ENCODE results near the gene MRPS18C. TPM values are rescaled to one million over a fixed set of nuclear protein-coding genes. Genes with fewer than 3 reads are reported as not detected.
"Not testable (repeated sequence)": the region's sequence is repeated elsewhere in the genome, so short reads cannot be mapped to it uniquely, and the experiment has no call there.

Gene MRPS18C
- total RNA-seq, 4 donors from 2014 or later: 15.7 to 30.3 (median 22.3) TPM

DNA sequence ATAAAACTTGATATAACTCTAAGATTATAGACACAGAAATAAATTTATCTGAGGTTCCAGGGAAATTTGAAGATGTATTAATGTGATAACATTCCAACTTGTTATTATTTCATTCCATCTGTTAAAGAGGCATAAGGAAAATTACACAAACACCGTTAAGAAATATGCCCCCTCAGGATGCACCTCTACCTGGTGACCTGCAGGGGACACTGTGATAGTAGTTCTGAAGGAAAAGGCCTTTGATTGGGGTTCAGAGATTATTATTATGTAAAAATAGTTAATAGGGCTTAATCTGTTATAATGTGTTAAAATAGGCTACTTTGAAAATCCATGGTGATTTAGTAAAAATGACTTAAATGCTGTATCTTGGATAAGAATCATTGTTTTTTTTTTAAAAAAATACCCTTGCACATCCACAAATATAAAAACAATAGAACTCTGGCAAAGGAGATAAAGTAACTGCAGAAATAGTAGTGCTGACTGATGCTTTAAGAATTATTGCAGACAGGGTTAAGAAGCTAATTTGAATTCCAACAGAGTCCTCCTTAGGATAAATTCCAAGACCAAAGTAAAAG is 35.1 kb downstream of the MRPS18C start:
- Histone ChIP-seq H3K27ac (replicated peaks in 1 of 4) (no peak overlapping the region), H3K36me3 (no peaks in the 10 kb centered on the region), H3K4me1 (peaks cover 0 to under 1% (median under 1%) of the 10 kb centered on the region in 4 donors), H3K4me3 (no peak overlapping the region), H3K9me3 (no peaks in the 10 kb centered on the region), H3K27me3 (no peaks in the 10 kb centered on the region)
- TF ChIP-seq EP300 (IDR thresholded peaks at IDR 0.05) (no peak), POLR2AphosphoS5 (IDR thresholded peaks at IDR 0.05) (no peak)
- TF ChIP-seq, protein P1, sequence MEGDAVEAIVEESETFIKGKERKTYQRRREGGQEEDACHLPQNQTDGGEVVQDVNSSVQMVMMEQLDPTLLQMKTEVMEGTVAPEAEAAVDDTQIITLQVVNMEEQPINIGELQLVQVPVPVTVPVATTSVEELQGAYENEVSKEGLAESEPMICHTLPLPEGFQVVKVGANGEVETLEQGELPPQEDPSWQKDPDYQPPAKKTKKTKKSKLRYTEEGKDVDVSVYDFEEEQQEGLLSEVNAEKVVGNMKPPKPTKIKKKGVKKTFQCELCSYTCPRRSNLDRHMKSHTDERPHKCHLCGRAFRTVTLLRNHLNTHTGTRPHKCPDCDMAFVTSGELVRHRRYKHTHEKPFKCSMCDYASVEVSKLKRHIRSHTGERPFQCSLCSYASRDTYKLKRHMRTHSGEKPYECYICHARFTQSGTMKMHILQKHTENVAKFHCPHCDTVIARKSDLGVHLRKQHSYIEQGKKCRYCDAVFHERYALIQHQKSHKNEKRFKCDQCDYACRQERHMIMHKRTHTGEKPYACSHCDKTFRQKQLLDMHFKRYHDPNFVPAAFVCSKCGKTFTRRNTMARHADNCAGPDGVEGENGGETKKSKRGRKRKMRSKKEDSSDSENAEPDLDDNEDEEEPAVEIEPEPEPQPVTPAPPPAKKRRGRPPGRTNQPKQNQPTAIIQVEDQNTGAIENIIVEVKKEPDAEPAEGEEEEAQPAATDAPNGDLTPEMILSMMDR (IDR thresholded peaks at IDR 0.05): peak; percentile 46 to 68 (median 56)
- no peak for DNase-seq (ENCODE audit: extremely low spot score)
- WGBS: 7% methylated on average over 1 of the region's 1 CpG
- intact Hi-C loops (cut with DNase I): loop anchor here (5.0 kb wide), 1 partner anchor 46 kb away; the partner anchor contains the start of gene GPAT3

DNA sequence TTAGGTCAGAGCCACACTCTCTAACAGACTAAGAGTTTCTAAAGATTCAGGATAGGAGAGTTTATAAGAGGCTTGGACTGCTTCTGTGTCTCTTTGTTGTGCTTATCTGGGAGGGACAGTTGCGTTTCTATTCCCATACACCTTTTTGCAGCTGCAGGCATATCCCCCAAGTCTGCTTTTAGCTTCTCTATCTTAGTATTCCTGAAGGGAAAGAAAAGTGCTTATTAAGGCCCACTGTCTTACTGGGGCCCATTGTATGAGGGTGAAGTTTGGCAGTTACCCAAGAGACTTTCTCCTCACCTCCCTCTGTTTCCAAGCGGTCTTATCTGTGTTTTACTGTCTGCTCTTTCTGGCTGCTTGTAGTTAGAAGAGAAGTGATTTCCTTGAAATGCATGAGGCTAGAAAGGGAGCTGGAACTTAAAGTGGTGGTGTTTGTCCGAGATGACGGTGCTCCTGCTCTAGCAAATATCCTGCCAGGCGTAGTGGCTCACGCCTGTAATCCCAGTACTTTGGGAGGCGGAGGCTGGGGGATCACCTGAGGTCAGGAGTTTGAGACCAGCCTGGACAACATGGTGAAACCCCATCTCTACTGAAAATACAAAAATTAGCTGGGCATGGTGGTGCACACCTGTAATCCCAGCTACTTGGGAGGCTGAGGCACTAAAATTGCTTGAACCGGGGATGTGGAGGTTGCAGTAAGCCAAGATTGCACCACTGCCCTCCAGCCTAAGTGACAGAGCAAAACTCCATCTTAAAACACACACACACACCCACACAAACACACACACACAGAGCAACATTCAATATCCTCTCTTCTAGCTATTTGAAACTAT is 40.4 kb downstream of the MRPS18C start:
- H3K27ac ChIP-seq (replicated peaks in 1 of 4); H3K36me3 ChIP-seq; H3K4me1 ChIP-seq; H3K9me3 ChIP-seq; intact Hi-C loops (cut with DNase I); H3K27me3 ChIP-seq; H3K4me3 ChIP-seq; DNase-seq (ENCODE audit: extremely low spot score): not testable (repeated sequence)
- WGBS: 82% methylated on average over 8 of the region's 8 CpGs

DNA sequence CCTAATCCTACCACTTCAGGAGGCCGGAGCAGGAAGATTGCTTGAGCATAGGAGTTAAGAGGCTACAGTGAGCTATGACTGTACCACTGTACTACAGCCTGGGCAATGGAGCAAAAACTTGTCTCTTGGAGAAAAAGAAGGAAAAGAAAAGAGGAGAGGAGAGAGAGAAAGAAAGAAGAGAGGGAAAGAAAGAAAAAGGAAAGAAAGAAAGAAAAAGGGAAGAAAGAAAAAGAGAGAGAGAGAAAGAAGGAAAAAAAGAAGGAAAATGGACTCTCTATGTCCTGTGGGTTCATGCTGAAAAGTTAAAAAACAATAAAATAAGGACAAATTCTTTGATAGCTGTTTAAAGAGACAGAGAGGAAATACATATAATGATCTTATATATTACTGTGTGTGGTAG is 42.3 kb downstream of the MRPS18C start:
- intact Hi-C loops (cut with DNase I): no loop called here
- TF ChIP-seq, protein P1 (IDR thresholded peaks at IDR 0.05): no peak
- no peak for TF ChIP-seq EP300 (IDR thresholded peaks at IDR 0.05)
- TF ChIP-seq POLR2AphosphoS5 (IDR thresholded peaks at IDR 0.05): no peak
- TF ChIP-seq POLR2A (IDR thresholded peaks at IDR 0.05; ENCODE audit: low read depth): no peak
- no peaks in the 10 kb centered on the region for H3K36me3 ChIP-seq
- no peak overlapping the region for H3K27ac ChIP-seq (replicated peaks in 1 of 4)
- no peaks in the 10 kb centered on the region for H3K4me1 ChIP-seq
- H3K9me3 ChIP-seq: no peaks in the 10 kb centered on the region
- no peak overlapping the region for H3K4me3 ChIP-seq
- DNase-seq (ENCODE audit: extremely low spot score): no peak
- 96% methylated on average over 1 of the region's 1 CpG for WGBS
- H3K27me3 ChIP-seq: no peaks in the 10 kb centered on the region

DNA sequence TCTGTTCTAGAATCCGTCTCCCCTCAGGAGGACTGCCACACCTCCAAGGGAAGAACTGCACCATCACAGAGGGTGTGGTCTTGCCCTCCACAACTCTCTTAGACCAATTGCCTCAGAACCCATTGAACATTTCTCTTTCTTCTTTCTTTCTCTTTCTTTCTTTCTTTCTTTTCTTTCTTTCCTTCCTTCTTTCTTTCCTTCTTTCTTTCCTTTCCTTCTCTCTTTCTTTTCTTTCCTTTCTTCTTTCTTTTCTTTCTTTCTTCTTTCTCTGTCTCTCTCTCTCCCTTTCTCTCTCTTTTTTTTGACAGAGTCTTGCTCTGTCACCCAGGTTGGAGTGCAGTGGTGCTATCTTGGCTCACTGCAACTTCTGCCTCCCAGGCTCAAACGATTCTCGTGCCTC is 45.8 kb downstream of the MRPS18C start:
- H3K9me3 ChIP-seq; H3K36me3 ChIP-seq; H3K4me3 ChIP-seq; H3K27ac ChIP-seq (replicated peaks in 1 of 4); DNase-seq (ENCODE audit: extremely low spot score); H3K27me3 ChIP-seq; H3K4me1 ChIP-seq: not testable (repeated sequence)
- intact Hi-C loops (cut with DNase I): loop anchor here (10.0 kb wide), 1 partner anchor 1023 kb away; no protein-coding TSS in a partner anchor
- 85% methylated on average over 3 of the region's 3 CpGs for WGBS

DNA sequence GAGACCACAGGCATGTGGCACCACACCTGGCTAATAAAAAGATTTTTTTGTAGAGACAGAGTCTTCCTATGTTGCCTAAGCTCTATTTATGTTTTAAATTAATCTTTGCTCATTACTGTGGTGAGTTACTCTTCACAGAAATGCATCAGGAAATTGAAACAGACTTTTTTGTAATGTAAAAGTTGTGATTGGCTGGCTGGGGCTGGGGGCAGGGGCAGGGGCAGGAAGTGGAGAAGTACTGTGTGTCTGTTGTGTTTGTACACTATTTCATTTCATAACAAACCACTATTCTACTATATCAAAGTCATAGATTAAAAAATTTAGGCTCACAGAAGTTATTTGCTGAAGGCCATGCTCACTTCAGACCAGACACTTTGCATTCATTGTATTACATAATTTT is 48.1 kb downstream of the MRPS18C start:
- no peak for DNase-seq (ENCODE audit: extremely low spot score)
- no peaks in the 10 kb centered on the region for H3K9me3 ChIP-seq
- TF ChIP-seq, protein P1 (IDR thresholded peaks at IDR 0.05): no peak
- no peak for TF ChIP-seq POLR2A (IDR thresholded peaks at IDR 0.05; ENCODE audit: low read depth)
- TF ChIP-seq EP300 (IDR thresholded peaks at IDR 0.05): no peak
- no peak for TF ChIP-seq POLR2AphosphoS5 (IDR thresholded peaks at IDR 0.05)
- no peaks in the 10 kb centered on the region for H3K27me3 ChIP-seq
- no peaks in the 10 kb centered on the region for H3K36me3 ChIP-seq
- H3K27ac ChIP-seq (replicated peaks in 1 of 4): no peak overlapping the region
- no peaks in the 10 kb centered on the region for H3K4me1 ChIP-seq
- H3K4me3 ChIP-seq: no peak overlapping the region
- intact Hi-C loops (cut with DNase I): loop anchor here (10.0 kb wide), 1 partner anchor 1021 kb away; no protein-coding TSS in a partner anchor

Measured in esophagus muscularis mucosa (tissue), 4 donors.